ENCODE measurements around the gene LGALS9.

LGALS9 gene

GRCh38 chr17:27602721-27603420 lies 28.1 kb upstream of the LGALS9 start:
- DNase-seq (ENCODE audit: low read depth in 2 of 2, low spot score in 1 of 2), result peak; percentile 33 to 50

DNA sequence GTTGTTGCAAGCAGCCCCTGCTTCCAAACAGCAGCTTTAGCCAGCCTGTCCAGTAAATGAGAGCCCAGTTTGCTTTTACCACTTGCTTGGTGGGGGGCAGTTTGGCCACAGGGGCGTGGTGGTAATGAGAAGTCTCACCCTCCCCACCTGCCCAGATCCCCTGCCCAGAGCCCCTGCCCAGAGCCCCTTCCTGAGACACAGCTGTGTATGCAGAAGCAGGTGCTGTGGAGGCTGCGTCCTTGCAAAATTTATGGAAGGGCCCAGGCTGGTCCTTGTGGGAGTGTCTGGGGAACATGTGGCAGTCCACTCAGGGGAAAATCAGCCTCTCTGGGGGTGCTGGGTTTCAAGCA lies 27.6 kb upstream of the LGALS9 start:
- no peak for DNase-seq (ENCODE audit: low read depth in 2 of 2, low spot score in 1 of 2)

DNA sequence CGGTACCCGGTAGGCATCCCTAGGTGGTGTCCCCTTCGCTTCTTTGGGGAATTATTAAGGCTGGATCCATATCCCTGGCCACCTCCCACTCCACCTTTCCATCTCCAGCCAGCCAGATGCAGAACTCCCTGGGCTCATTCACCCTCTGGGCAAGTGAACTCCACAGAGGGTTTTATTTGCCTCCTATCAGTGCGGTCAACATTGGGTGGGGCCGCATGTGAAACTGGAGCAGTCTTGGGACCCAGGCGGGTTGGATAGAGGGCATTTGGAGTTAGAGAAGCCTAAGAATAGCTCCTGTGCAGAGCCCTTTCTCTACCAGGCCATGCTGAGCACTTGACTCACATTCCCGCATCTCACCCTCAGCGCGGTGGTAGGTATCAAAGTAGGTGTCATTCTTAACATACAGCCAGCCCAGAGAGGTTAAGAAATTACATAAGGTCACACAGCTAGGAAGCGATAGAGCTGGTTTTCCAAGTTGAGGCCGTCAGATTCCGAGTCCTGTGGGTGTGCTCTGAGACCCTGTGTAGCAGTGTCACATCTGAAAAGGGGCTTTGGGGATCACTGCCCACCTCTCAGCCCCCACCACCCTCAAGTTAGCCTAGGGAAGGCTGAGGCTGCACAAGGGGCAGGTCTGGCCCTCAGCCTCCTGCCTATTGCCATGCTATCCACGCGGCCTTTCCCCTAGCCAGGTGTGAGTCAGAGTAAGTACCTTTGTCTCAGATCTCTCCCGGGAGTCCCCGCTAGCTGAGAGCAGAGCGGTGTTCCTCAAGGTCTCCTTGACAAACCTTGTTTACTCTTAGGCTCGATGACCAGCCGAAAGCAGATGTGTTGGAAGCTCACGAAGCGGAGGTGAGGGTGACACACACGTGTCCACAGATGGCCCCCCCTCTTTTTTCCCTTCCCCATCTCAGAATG lies 26.9 kb upstream of the LGALS9 start:
- DNase-seq (ENCODE audit: low read depth in 2 of 2, low spot score in 1 of 2), result no peak

DNA sequence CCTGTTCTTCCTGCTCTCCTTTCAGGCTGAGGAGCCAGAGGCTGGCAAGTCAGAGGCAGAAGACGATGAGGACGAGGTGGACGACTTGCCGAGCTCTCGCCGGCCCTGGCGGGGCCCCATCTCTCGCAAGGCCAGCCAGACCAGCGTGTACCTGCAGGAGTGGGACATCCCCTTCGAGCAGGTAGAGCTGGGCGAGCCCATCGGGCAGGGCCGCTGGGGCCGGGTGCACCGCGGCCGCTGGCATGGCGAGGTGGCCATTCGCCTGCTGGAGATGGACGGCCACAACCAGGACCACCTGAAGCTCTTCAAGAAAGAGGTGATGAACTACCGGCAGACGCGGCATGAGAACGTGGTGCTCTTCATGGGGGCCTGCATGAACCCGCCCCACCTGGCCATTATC lies 25.6 kb upstream of the LGALS9 start:
- DNase-seq (ENCODE audit: low read depth in 2 of 2, low spot score in 1 of 2), result no peak

DNA sequence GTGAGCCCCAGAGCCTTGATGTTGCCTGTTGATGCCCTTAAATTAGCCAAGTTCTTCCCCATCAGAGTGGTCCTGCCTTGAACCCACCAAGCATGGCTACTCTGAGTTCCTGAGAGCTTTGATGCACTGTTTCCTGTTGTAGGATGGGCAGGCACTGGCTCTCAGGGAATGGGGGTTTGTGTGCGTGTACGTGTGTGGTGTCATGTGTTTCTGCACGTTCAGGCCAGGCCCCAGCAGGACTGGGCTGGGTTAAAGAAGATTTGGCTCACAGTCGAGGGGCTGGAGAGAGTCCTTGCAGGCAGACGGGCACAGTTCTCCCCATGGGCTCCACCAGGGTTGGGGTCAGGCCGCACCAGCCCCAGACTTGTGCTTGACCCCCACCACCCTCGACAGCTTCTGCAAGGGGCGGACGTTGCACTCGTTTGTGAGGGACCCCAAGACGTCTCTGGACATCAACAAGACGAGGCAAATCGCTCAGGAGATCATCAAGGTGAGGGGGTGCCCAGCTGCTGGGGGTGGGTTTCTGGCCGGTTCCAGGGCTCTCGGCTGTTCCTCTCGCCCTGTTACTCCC lies 23.4 kb upstream of the LGALS9 start:
- no peak for DNase-seq (ENCODE audit: low read depth in 2 of 2, low spot score in 1 of 2)

GRCh38 chr17:27608328-27609230 lies 22.4 kb upstream of the LGALS9 start:
- no peak for DNase-seq (ENCODE audit: low read depth in 2 of 2, low spot score in 1 of 2)

DNA sequence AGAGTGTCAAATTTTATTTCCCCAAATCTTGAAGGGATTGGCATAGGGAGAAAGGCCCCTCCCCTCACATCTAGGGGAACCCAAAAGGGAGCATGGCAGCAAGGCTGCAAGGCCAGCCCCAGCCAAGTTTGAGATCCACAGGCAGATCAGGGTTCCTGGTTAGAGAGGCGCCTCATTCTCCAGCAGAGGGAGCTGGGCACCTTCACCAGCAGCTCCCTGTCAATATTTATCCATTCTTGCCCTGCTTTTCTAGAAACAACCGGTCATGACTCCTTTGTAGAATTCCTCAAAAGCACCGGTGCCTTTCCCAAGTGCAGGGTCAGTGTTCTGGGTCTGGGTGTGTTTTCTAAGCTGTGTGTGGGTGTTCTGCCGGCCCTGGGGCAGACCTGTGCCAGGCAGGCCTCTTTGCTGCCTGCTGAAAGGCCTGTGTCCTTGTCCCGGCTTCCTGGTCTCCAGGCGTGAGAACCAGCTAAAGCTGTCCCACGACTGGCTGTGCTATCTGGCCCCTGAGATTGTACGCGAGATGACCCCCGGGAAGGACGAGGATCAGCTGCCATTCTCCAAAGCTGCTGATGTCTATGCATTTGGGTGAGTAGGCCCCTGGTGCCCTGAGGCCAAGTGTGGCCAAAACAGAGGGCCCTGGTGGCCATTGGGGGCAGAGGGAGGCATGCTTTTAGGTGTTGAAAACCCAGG lies 21.2 kb upstream of the LGALS9 start:
- DNase-seq (ENCODE audit: low read depth in 2 of 2, low spot score in 1 of 2), result no peak

DNA sequence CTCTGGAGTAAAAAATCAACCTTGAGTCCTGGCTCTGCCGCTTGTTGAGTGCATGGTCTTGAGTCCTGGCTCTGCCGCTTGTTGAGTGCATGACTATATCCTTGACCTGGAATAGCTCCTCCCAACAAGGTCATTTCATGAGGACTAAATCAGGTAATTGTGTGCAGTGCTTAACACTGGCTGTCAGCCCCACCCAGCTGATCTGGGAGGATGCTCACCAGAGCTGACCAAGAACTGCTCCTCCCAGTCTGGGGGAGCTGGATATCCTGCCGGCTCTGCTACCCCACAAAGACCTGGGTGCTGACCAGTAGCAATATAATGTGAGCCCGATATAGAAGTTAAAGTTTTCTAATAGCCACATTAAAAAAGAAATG lies 20.7 kb upstream of the LGALS9 start:
- DNase-seq (ENCODE audit: low read depth in 2 of 2, low spot score in 1 of 2), result no peak

DNA sequence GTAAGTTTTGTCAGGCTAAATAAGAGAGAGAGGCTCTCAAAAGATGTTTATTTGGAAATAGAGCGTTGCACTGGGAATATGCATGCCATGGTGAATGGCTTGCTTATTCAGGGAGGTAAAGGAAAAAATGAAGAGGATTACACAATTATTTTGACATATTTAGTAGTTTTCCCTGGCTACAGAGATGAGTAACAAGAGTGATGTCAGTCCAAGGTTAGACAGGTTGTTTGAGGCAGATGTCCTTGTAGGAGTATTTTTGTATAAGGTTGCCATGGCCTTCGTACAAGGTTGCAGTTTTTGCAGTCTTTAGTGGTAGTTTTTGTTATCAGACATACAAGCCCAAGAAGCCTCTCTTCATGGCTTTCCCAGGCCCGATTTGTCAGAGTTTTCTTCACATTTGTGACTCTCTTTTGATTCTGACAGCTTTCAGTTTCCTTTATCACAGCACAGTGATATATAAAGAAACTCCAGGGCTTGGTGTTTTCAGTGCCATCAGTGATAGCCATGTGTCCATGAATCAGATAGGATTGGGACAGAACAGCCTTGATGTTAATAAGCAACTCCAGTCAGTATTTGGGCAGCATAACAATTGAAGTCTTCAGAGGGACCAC lies 18.7 kb upstream of the LGALS9 start:
- DNase-seq (ENCODE audit: low read depth in 2 of 2, low spot score in 1 of 2), result no peak

GRCh38 chr17:27613433-27613832 lies 17.6 kb upstream of the LGALS9 start:
- DNase-seq (ENCODE audit: low read depth in 2 of 2, low spot score in 1 of 2), result no peak

- no peak for DNase-seq (ENCODE audit: low read depth in 2 of 2, low spot score in 1 of 2)
Observed at GRCh38 chr17:27615121-27615520, 15.9 kb upstream of the LGALS9 start.

DNA sequence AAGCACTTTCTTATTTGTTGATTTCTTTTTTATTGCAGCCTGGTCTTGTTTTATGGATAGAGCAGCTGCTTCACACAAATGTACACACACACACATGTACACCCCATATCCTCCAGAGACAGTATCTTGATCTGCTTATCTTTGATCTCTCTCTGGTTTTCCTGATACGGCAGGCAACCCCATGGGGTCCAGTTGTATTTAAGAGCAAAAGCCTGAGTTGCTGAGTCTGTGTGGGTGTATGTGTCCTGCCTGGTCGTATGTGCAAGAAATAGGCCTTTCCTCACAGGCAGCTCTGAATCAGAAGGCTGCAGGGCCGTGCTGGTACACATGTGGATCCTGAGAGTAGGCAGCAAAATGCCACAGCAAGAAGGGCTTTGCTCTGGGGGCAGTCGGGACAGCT lies 14.6 kb upstream of the LGALS9 start:
- no peak for DNase-seq (ENCODE audit: low read depth in 2 of 2, low spot score in 1 of 2)

- DNase-seq (ENCODE audit: low read depth in 2 of 2, low spot score in 1 of 2), result no peak
Observed at GRCh38 chr17:27618417-27618816, 12.6 kb upstream of the LGALS9 start.

- no peak for DNase-seq (ENCODE audit: low read depth in 2 of 2, low spot score in 1 of 2)
Observed at GRCh38 chr17:27620721-27621120, 10.3 kb upstream of the LGALS9 start.

GRCh38 chr17:27621536-27621935 lies 9.5 kb upstream of the LGALS9 start:
- DNase-seq (ENCODE audit: low read depth in 2 of 2, low spot score in 1 of 2), result no peak

- no peak for DNase-seq (ENCODE audit: low read depth in 2 of 2, low spot score in 1 of 2)
Observed at GRCh38 chr17:27621942-27622559, 8.9 kb upstream of the LGALS9 start.

- DNase-seq (ENCODE audit: low read depth in 2 of 2, low spot score in 1 of 2), result no peak
Observed at GRCh38 chr17:27622986-27623385, 8.0 kb upstream of the LGALS9 start.

GRCh38 chr17:27623614-27624013 lies 7.4 kb upstream of the LGALS9 start:
- no peak for DNase-seq (ENCODE audit: low read depth in 2 of 2, low spot score in 1 of 2)

- no peak for DNase-seq (ENCODE audit: low read depth in 2 of 2, low spot score in 1 of 2)
Observed at GRCh38 chr17:27624539-27624938, 6.4 kb upstream of the LGALS9 start.

DNA sequence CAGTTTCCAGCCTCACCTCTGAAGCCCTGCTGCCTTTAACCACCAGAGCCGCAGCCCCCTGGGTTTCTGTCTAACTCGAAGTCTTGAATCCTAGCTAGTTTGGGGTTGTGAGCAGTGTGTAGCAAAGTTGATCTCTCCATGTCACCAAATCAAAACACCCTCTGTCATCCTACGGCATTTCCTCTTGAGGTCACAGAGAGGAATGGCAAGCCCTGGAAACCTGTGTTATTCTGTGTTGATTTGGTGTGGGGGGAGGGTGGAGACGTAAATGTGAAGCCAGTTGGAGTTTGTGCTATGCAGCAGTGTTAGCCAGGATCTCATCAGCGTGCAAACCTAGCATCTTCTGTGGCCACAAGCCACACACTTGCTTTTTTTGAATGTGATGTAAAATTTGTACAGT lies 5.1 kb upstream of the LGALS9 start:
- DNase-seq (ENCODE audit: low read depth in 2 of 2, low spot score in 1 of 2), result no peak

All from stimulated activated CD8-positive, alpha-beta memory T cell treated with anti-CD3 and anti-CD28 coated beads, Interleukin-4, amount 100 ng/mL, for 4 hours (primary cell).